OCI-LY7 (cell line): Measurements from ENCODE around the gene DIRAS1.

Experiments
- EZH2phosphoT487 ChIP-seq: fragments of 200-600 bp; sonication (generic); IDR thresholded peaks from 2 replicates; pipeline ENCODE4 v1.6.1; 2018; ENCODE audit warnings: low read depth, borderline replicate concordance, mild to moderate bottlenecking, mixed run types, antibody characterized with exemption, low read length, moderate library complexity, mixed read lengths
- TF ChIP-seq, protein P1 (sequence below): fragments of 200-600 bp; sonication (generic); conservative IDR thresholded peaks from 2 replicates; pipeline ENCODE4 v1.5.1; 2014; ENCODE audit warnings: mild to moderate bottlenecking, antibody characterized with exemption, low read length, moderate library complexity, mixed read lengths

DNA sequence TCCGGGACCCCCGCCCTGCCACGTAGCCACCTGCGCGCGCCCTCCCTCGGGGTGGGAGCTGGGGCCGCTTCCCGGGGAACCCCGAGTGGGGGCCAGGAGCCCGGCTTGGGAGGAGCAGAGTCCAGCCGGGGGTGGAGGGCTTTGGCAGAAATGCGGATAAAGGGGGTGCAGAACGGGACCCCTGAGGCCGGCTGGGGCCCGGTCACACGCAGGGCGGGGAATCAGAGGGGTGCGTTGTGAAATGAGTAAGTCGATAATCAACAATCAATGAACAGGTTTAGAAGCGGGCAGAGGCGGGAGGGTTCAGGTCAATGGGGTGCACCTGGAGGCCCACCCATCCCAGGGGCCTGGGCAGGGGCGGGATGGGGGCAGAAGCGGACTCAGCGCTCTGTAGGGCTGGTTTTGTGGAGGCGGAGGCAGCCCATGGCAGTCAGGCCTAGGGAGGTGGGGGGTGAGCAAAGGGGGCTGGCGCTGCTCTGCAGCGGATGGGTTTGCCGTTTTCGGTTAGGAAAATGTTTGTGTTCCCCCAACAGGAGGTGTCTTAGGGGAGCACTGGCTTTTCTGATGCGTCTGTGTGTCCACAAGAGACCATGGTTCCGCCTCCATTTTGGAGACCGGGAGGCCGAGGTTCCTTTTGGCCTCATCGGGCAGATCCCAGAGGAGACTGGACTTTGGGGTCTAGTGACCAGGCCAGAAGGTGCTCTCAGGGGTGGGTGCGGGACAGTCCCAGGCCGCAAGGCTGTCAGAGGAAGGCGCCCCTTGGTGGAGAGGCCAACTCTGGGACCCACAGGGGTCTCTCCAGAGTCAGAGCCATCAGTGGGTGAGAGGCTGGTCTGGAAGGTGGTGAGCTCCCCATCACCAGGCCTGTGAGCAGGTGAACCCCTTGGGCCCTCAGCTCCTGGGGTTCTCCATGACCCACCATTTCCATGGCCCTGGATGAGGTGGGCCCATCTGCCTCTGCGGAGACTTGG lies 683 bp upstream of the DIRAS1 start:
- TF ChIP-seq, protein P1, sequence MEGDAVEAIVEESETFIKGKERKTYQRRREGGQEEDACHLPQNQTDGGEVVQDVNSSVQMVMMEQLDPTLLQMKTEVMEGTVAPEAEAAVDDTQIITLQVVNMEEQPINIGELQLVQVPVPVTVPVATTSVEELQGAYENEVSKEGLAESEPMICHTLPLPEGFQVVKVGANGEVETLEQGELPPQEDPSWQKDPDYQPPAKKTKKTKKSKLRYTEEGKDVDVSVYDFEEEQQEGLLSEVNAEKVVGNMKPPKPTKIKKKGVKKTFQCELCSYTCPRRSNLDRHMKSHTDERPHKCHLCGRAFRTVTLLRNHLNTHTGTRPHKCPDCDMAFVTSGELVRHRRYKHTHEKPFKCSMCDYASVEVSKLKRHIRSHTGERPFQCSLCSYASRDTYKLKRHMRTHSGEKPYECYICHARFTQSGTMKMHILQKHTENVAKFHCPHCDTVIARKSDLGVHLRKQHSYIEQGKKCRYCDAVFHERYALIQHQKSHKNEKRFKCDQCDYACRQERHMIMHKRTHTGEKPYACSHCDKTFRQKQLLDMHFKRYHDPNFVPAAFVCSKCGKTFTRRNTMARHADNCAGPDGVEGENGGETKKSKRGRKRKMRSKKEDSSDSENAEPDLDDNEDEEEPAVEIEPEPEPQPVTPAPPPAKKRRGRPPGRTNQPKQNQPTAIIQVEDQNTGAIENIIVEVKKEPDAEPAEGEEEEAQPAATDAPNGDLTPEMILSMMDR = no peak
- no peak for TF ChIP-seq EZH2phosphoT487
